ENCODE measurements around the gene ZDHHC14.

Gene ZDHHC14

DNA sequence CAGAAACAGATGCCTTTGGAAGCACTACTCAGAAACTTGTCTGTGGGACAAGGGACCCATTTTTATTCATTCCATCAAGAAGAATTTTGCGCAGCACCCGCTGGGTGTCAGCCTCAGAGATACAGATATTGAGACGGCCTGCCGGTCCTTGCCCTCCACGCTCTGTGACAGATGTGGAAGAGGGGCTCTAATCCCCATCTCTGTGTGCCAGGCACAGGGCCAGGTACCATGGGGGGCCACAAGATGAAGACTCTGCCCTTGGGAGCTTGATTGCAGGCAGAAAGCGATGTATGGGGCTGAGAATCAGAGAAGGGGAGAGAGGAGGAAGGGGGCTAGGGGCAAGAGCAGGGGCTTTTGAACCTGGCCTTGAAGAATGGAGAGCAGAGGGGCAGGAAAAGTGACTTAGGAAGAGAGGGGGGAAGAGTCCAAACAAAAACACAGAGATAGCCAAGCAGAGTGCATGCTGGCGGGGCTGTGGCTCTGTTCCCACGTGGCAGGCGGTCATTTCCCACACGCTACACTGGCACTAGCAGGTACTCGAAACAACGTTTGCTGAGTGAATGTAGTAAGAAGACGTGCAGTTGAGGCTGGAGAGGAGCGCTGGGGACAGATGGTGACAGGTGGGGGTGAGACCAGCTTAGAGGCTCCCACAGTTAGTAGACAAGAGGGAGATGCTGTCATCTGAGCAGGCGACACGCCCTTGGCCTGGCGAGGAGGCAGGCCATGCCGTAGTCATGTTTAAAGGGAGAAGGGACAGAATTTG is 271.8 kb downstream of the ZDHHC14 start:
- TF ChIP-seq, protein P1, sequence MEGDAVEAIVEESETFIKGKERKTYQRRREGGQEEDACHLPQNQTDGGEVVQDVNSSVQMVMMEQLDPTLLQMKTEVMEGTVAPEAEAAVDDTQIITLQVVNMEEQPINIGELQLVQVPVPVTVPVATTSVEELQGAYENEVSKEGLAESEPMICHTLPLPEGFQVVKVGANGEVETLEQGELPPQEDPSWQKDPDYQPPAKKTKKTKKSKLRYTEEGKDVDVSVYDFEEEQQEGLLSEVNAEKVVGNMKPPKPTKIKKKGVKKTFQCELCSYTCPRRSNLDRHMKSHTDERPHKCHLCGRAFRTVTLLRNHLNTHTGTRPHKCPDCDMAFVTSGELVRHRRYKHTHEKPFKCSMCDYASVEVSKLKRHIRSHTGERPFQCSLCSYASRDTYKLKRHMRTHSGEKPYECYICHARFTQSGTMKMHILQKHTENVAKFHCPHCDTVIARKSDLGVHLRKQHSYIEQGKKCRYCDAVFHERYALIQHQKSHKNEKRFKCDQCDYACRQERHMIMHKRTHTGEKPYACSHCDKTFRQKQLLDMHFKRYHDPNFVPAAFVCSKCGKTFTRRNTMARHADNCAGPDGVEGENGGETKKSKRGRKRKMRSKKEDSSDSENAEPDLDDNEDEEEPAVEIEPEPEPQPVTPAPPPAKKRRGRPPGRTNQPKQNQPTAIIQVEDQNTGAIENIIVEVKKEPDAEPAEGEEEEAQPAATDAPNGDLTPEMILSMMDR (IDR thresholded peaks at IDR 0.05; ENCODE audit: low read depth, low read length) = no peak
- no peak overlapping the region for H3K4me3 ChIP-seq (ENCODE audit: low read depth, low read length)

DNA sequence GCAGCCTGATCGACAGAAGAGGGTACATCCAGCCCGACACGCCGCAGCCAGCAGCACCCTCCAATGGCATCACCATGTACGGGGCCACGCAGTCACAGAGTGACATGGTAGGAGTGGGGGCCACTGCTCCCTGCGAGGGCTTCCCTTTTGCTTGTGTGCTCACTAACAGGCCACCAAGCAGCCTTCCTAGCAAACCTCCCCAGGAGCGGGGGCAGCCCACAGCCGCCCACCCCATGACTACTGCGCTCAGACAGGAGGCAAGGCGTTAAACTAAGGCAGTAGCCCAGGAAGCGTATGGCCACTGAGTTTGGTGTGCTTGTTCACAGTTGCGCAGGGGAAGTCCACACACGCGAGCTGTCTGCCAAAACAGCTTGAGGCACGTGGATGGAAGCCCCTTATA is 272.5 kb downstream of the ZDHHC14 start:
- no peak overlapping the region for H3K4me3 ChIP-seq (ENCODE audit: low read depth, low read length)
- TF ChIP-seq, protein P1 (IDR thresholded peaks at IDR 0.05; ENCODE audit: low read depth, low read length) = no peak

DNA sequence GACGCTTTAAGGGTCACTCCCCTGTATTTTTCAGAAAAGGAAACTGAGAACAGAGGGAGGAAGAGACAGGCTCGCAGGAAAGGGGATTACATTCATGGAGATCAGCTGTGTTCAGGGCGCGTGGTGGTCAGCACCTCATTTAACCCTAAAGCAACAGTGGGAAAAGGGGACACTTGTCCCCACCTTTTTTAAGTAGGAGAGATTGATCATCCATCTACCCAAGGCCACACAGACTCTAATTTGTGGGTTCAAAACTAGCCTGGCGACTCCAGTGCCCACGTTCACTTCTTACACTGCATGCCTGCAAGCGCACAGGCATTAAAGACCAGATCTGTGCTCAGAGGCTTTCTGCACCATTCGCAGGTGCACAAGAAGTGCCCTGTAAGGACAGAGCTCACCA is 274.1 kb downstream of the ZDHHC14 start:
- no peak overlapping the region for H3K4me3 ChIP-seq (ENCODE audit: low read depth, low read length)
- TF ChIP-seq, protein P1 (IDR thresholded peaks at IDR 0.05; ENCODE audit: low read depth, low read length) = no peak

DNA sequence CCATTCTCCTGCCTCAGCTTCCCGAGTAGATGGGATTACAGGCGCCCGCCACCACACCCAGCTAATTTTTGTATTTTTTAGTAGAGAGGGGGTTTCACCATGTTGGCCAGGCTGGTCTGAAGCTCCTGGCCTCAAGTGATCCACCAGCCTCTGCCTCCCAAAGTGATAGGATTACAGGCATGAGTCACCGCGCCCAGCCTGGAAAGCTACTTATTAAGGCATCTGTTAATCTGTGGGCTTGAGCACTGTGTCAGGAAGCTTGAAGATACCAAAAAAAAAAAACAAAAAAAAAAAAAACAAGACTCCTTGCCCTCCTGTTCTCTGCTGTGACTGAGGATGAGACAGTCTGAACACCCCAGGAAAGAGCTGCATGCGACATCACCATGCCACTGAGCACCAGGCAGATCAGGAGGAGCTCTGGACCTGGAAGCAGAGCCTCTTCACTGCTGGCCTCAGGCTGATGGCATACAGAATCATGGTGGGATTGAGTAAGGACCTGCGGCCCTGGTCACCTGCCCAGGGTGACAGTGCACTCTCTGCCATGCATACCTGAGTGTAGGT is 275.5 kb downstream of the ZDHHC14 start:
- no peak overlapping the region for H3K4me3 ChIP-seq (ENCODE audit: low read depth, low read length)
- TF ChIP-seq, protein P1 (IDR thresholded peaks at IDR 0.05; ENCODE audit: low read depth, low read length) = no peak

DNA sequence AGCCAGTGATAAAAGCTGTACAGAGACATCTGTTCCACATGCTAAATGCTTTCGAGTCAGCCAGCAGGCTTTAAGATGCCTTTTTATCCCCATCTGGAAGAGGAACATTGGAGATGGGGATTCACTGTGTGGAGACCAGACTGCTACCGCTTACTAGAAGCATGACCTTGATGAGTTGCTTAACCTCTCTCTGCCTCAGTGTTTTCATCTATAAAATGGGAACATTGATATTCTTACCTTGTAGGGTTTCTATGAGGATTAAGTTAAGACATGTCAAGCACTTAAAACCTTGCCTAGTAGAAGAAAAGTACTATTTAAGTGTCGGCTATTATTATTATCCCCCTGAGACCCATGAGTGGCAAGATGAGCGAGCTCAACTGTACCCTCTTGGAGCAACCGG is 276.8 kb downstream of the ZDHHC14 start:
- TF ChIP-seq, protein P1 (IDR thresholded peaks at IDR 0.05; ENCODE audit: low read depth, low read length) = no peak
- no peak overlapping the region for H3K4me3 ChIP-seq (ENCODE audit: low read depth, low read length)

DNA sequence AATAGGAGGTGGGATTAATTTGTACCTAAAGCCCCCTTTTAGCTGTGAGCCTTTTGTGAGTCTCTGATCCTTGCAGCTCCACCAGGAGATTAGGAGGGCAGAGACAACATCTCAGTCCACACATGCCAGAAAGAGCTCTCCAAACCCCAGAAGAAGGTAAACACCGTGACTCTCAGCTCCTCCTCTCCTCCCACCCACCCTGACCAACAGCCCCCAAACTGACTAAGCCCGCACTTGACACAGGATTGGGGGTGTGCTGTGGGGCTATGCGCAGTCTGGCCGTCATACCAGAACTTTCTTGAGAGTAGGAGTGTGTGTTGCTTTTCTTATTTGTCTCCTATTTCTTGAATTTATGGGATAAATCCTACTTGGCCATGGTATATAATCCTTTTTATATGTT is 277.3 kb downstream of the ZDHHC14 start:
- H3K4me3 ChIP-seq (ENCODE audit: low read depth, low read length) = no peak overlapping the region
- TF ChIP-seq, protein P1 (IDR thresholded peaks at IDR 0.05; ENCODE audit: low read depth, low read length) = no peak

DNA sequence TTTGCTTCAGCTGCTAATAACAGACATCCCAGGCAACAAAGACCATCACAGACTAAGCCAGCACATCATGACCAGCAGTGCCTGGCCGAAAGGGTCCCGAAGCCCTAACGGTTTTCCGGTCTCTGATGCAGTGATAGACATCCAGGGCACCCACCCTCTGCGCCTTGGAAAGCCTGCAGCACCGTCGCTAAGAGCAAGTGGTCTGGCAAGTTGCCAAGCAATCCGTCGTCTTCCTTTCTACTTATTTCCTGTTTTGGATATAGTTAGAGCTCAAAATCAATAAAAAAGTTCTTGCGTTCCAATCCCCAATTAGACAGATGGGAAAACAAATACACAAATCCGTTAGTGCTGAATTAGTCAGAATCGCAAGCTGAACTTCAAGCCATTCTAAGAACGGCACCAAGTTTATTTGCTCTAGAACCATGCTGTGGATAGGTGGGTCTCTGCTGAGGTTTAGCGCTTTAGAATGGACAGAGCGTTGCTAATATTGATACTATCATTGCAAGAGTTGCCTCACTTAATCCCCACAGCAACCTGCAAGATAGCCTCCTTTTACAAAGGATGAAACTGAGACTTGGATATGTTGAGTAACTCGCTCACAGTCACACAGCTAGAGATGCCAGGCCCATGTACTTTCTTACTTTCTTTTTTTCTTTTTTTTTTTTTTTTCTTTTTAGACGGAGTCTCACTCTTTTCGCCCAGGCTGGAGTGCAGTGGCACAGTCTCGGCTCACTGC is 278.7 kb downstream of the ZDHHC14 start:
- no peak overlapping the region for H3K4me3 ChIP-seq (ENCODE audit: low read depth, low read length)
- TF ChIP-seq, protein P1 (IDR thresholded peaks at IDR 0.05; ENCODE audit: low read depth, low read length) = no peak
